HG03469 (cell line): ENCODE measurements around the gene DYNC1LI1.

Experiments
- ATAC-seq: cut with Tn5 transposase; IDR thresholded peaks from one replicate; pipeline ENCODE4 v1.9.1; 2021; ENCODE audit warnings: mild to moderate bottlenecking, moderate library complexity, moderate number of reproducible peaks; ENCODE audit not compliant: unreplicated experiment

Gene DYNC1LI1

DNA sequence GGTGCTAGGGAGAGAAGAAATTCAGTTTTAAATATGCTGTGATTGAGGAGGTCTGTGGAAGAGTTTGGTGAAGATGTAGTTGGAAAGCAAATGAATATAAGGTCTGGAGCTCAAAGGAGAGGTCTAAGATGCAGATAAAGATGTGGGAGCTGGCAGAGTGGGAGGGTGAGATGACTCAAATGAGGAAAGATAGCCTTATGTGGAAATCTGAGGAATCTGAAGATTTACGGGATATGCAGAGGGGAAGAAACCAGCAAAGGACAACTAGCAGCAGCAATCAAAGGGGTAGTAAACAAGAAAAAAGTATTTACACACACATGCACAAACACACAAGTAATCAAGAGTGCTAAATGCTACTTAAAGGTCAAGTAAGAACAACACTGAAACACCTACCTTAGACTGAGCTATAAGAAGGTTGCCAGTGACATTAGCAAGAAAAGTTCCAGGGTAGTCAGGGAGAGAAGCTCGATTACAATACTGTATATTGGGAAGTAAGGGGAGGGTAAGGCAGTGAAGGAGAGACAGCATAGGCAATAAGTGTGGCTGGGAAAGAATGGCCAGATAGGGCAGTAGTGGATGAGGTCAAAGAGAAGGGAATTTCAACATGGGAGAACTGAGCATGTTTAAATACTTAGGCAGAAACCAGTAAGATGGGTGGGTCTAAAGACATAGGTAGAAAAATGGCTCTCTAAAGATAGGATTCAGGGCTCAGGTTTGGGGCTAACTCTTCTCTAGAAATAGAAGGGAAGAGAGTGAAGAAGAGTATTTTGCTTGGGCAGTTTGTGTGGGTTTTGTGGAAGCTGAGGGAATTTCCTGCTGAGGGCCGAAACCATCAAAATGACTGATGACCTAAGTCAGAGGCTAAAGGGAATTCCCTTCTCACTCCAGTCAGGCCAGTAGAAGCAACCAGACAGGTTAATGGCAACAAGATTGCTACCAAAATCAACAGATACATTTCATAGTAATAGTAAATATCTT, 76.9 kb downstream of the DYNC1LI1 start:
- peak; percentile 59 for ATAC-seq

DNA sequence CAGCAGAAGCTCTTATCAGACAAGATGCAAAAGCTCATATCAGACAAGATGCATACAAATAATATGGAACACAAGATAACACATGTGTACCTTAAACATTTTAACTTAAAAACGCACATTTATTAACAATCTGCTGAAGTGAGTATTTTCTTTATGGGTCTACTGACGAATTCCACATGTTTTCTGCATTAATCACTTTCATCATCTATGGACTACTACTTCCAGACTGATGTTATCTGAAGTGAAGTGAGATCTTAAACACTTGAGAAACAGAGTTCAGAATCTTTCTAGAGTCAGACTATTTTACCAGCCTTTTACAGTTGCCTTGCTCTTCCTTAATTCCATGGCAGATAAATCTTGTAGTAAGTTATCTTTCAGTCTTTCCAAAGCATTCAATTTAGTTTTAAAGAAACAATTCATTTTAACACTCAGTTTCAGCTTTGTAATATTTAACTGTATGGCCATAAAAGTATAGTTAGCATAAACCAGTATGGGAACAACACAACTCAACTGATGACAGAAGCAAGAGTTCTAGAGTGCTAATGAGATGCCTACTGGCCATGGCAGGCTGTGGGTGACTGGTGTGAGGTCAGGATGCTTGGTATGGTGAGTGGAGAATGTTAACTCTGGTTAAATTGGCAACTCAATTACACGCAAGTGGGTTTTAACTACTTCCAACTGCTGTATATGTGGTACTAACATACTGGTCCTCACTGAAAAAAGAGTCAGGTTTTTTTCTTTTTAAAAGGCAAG, 77.8 kb downstream of the DYNC1LI1 start:
- ATAC-seq = no peak

DNA sequence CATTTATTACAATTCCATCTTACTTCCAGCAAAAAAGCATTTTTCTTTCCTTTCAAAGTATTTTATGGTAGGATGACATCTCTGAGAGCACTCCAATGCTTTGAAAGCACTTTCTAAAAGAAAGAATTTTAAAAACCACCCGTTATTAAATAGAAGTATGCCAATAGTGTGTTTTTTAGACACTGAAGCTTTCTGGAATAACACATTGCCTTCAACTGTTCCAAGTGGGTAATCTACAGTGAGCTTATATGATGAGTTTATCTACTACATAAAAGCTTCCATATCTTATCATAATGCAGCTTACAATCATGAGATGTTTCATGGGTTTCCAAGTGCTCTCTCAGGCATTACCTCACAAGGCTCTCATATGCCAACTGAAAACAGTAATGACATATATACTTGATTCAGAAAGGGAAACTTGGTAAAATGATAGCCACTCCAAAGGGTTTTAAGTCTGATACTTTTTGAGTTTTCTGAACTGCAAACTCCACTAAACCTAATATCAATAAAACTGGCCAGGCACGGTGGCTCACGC, 82.1 kb downstream of the DYNC1LI1 start:
- ATAC-seq = no peak

DNA sequence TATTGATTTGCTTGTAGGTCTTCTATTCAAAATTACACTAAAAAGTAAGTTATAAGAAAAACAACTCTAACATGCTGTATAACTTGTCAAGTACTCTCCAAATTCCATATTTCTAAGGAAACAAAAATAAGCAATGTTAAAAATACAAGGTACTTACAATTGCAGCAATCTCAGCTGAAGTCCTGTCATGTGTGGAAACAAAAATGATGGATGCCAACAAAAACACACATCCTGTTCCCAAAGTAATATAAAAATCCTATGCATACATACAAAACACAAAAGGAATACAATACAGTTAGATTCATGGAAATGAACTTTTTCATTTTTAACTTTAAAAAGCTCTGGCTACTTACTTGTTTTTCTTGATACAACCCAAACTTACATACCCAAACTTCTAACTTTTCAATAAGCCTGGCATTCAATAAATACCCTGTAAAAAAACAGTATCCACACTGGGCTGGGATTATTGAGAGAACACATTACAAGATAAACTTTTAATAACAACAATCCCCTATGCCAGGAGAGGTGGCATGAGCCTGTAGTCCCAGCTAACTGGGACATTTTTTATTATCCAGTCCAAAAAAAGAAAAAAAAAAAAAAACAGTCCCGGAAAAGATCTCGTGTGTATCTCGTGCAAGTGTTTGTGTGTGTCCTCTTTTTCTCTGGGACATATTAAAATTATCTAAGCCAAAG, 82.7 kb downstream of the DYNC1LI1 start:
- no peak for ATAC-seq

DNA sequence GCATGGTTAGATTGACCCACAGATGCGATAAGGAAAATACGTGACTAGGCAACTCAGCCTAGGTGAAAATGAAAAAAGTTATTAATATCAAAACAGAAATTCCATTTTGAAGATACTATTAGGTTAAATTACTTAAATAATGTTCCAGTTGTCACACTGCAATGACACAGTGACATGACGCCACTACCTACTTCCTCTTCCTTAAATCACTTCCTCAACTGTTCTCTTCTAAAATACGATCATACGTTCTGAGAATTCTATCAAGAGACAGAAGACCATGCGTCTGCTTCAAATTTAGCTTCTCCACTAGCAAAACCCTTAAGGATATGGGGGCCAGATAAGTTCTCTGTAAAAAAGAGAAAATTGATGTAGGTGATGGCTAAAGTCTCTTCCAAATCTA, 86.2 kb downstream of the DYNC1LI1 start:
- ATAC-seq = no peak

DNA sequence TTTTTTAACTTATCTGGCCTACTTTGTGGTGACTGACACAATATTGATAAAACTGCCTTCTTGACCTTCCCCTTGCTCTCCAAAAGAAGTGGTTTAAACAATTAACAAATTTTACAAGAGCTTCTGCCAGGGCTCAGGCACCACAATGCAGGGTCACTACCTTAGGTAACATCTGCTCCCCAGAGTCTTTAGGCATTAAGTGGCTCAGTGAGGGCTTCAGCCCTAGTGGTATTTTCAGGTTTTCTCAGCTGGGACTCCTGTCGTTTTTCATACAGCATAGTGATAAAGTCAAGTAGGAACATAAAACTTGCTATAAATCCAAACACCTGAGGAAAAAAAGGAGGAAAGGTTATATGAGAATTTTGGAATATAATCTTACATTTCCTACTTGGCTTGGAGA, 86.9 kb downstream of the DYNC1LI1 start:
- ATAC-seq = no peak

DNA sequence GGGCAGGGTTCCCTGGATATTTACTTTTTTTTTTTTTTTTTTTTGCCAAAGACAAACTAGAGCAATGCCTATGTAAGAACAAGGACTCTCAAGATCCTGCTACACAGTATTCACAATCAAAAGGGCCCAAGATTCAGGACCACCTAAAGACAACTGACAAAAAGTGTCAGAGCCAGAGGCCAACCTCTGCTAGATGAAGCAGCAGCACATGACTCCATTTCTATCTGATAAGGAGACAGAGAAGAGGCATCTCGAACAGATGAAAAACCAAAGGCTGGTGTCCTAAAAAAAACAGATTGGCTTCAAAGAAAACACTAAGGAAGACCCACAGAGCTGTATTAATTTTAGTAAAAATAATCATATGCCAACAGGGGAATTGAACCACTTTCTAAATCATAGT, 88.0 kb downstream of the DYNC1LI1 start:
- no peak for ATAC-seq

- no peak for ATAC-seq
Observed at GRCh38 chr3:32481791-32482631, 88.6 kb downstream of the DYNC1LI1 start.

- ATAC-seq = no peak
Observed at GRCh38 chr3:32480604-32481003, 90.1 kb downstream of the DYNC1LI1 start.
